Endothelial cell (in vitro differentiated cells): ENCODE results near the gene TRPM3. TPM values are rescaled to one million over a fixed set of nuclear protein-coding genes. Genes with fewer than 3 reads are reported as not detected.

Source experiments
- DNase-seq: peaks from one replicate; pipeline ENCODE4 v3.0.0; 2021; ENCODE audit warnings: low spot score
- H3K27ac Mint-ChIP-seq: one replicate; pipeline ENCODE4 v1.8.0; 2021; ENCODE audit warnings: mixed read lengths, inconsistent platforms; ENCODE audit not compliant: unreplicated experiment
- H3K27me3 Mint-ChIP-seq: one replicate; pipeline ENCODE4 v1.8.0; 2021; ENCODE audit warnings: mild to moderate bottlenecking, moderate library complexity, mixed read lengths, inconsistent platforms; ENCODE audit not compliant: unreplicated experiment
- H3K36me3 Mint-ChIP-seq: one replicate; pipeline ENCODE4 v1.8.0; 2021; ENCODE audit warnings: mild to moderate bottlenecking, low read depth, mixed read lengths, inconsistent platforms; ENCODE audit not compliant: unreplicated experiment
- H3K4me1 Mint-ChIP-seq: one replicate; pipeline ENCODE4 v1.8.0; 2021; ENCODE audit warnings: mild to moderate bottlenecking, mixed read lengths, inconsistent platforms; ENCODE audit not compliant: unreplicated experiment
- H3K4me3 Mint-ChIP-seq: one replicate; pipeline ENCODE4 v1.8.0; 2021; ENCODE audit warnings: mild to moderate bottlenecking, mixed read lengths, inconsistent platforms; ENCODE audit not compliant: unreplicated experiment
- H3K9me3 Mint-ChIP-seq: one replicate; pipeline ENCODE4 v1.8.0; 2021; ENCODE audit warnings: mixed read lengths, inconsistent platforms; ENCODE audit not compliant: unreplicated experiment
- total RNA-seq: library from RNA; stranded (reverse); fragmentation: NEBNext Ultra II Directional; extraction: Animal tissue kit (Norgen Biotek cat#: 25700); gene quantifications from one replicate; pipeline ENCODE4 v1.2.1, GENCODE V29; 2021; ENCODE audit not compliant: unreplicated experiment
- TF ChIP-seq, protein P1 (sequence below): fragments of 200-600 bp; sonication (generic); IDR thresholded peaks from one replicate; pipeline ENCODE4 v1.5.0; 2021; ENCODE audit warnings: antibody characterized with exemption; ENCODE audit not compliant: unreplicated experiment

The TRPM3 gene
- total RNA-seq, 1 donor from 2014 or later = 0.54 TPM

DNA sequence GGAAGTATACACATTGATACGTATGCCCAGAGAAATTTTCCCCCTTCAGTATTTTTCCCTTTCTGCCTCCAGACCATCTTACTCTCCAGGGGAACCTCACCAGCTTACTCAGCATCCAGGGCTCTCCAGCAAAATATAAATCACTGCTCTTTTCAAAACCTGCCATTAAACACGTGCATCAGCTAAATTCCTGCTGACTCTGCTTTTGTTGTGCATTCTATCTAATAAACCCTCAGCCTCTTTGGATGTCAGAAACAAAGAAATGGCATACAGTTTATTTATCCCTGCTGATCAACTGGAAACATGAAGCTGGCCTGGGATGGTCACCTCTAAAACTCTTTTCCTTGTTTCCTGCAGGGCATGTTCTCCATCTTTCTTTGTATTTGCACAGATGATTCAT, 126.8 kb downstream of the TRPM3 start:
- no peaks in the 10 kb centered on the region for H3K36me3 Mint-ChIP-seq
- H3K27me3 Mint-ChIP-seq = no peaks in the 10 kb centered on the region
- no peaks in the 10 kb centered on the region for H3K9me3 Mint-ChIP-seq

DNA sequence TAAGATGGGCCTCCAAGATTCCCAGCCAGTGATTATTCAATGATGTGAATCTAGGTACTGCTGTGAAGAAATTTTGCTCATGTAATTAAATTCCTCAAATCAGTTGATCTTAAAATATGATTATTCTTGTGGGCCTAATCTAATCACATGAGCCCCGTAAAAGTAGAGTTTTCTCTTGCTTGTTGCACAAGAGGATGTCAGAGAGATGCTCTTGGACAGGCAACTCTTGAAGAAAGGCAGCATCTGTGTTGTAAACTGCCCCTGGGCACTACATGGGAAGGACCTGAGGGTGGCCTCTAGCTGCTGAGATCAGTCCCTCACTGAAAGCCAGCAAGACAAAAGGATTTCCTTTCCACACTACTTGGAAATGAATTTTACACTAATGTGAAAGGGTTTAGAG, 132.9 kb downstream of the TRPM3 start:
- Mint-ChIP-seq H3K36me3 (no peaks in the 10 kb centered on the region), H3K27ac (no peak overlapping the region), H3K27me3 (no peaks in the 10 kb centered on the region), H3K9me3 (no peaks in the 10 kb centered on the region), H3K4me3 (no peak overlapping the region), H3K4me1 (no peaks in the 10 kb centered on the region)
- TF ChIP-seq, protein P1, sequence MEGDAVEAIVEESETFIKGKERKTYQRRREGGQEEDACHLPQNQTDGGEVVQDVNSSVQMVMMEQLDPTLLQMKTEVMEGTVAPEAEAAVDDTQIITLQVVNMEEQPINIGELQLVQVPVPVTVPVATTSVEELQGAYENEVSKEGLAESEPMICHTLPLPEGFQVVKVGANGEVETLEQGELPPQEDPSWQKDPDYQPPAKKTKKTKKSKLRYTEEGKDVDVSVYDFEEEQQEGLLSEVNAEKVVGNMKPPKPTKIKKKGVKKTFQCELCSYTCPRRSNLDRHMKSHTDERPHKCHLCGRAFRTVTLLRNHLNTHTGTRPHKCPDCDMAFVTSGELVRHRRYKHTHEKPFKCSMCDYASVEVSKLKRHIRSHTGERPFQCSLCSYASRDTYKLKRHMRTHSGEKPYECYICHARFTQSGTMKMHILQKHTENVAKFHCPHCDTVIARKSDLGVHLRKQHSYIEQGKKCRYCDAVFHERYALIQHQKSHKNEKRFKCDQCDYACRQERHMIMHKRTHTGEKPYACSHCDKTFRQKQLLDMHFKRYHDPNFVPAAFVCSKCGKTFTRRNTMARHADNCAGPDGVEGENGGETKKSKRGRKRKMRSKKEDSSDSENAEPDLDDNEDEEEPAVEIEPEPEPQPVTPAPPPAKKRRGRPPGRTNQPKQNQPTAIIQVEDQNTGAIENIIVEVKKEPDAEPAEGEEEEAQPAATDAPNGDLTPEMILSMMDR = no peak
- no peak for DNase-seq

More for the DNA sequence above, 126.8 kb downstream of the TRPM3 start:
- Mint-ChIP-seq H3K4me1 (no peaks in the 10 kb centered on the region), H3K27ac (no peak overlapping the region), H3K4me3 (no peak overlapping the region)
- TF ChIP-seq, protein P1 = no peak
- DNase-seq = no peak

DNA sequence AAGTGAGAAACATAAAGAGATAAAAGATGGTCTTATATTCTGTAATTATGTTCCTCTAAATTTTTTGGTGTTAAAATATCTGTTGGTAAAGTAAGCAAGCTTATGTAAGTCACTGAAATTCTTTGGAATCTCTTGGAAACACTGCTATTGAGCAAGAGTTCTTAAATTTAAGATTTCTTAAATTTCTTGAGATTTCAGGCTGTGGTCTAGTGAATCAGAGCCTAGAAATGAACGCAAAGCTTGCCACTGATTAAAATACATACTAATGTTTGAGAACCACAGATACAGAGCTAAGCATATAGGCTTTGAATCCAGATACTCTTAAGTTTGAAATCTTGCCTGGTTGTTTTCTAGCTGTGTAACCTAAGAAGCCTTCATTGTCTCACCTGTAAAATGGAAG, 133.4 kb downstream of the TRPM3 start:
- Mint-ChIP-seq H3K4me1 (no peaks in the 10 kb centered on the region), H3K9me3 (no peaks in the 10 kb centered on the region), H3K27me3 (no peaks in the 10 kb centered on the region), H3K4me3 (no peak overlapping the region), H3K27ac (no peak overlapping the region), H3K36me3 (no peaks in the 10 kb centered on the region)
- no peak for DNase-seq
- TF ChIP-seq, protein P1 = no peak

DNA sequence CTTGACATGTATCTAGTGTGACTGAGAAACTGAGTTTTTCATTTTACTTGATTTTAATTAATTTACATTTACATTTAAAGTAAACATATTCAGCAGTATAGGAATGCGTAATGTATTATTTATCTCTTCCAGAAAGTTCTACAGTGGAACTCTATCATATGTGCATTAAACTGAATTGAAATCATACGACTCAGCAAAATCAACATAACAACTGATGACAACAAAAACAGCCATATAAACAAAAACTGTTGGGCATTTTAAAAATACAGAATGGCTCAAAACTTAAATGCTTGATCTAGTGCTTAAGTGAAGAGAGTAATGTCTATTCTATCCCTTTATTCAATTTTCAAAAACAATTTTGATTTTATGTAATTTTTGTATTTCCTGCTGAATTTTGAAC, 134.4 kb downstream of the TRPM3 start:
- TF ChIP-seq, protein P1 = no peak

DNA sequence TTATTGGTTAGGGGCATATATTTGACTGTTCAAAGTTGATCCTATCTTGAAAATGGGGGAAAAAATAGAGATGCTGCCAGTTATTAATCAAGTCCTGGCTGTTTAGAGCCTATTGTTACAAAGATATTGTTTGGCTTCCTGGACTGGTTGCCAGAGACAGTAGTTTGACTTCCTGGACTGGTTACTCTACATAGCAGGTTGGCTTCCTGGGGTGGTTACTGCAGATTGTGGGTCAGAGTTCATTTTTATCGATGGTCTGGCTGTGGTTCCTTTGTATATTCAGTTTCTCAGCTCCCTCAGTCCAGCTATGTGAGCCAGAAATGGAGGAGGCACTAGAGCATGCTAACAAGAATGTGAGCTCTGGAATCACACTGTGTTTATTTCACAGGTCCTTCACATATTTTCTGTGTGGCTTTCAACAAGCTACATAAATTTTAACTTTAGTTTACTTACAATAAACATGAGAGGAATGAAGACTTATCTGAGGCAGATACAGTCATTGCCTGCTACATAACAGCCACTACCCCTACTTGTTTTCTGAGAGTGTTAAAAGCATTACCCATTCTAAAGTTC, 137.6 kb downstream of the TRPM3 start:
- H3K4me3 Mint-ChIP-seq = no peak overlapping the region
- H3K27ac Mint-ChIP-seq = no peak overlapping the region
- no peaks in the 10 kb centered on the region for H3K36me3 Mint-ChIP-seq
- H3K9me3 Mint-ChIP-seq = no peaks in the 10 kb centered on the region
- H3K4me1 Mint-ChIP-seq = no peaks in the 10 kb centered on the region
- no peak for DNase-seq
- H3K27me3 Mint-ChIP-seq = no peaks in the 10 kb centered on the region
- TF ChIP-seq, protein P1 = no peak

More for the DNA sequence above, 134.4 kb downstream of the TRPM3 start:
- Mint-ChIP-seq H3K36me3 (no peaks in the 10 kb centered on the region), H3K4me3 (no peak overlapping the region), H3K27me3 (no peaks in the 10 kb centered on the region), H3K27ac (no peak overlapping the region), H3K9me3 (no peaks in the 10 kb centered on the region), H3K4me1 (no peaks in the 10 kb centered on the region)
- no peak for DNase-seq
